GM21723 (cell line): ENCODE measurements around the gene DCANP1.
A peak's percentile ranks its signal among the peaks of the same experiment; 100 is the strongest.

Source experiments
- ATAC-seq: cut with Tn5 transposase; IDR thresholded peaks from one replicate; pipeline ENCODE4 v1.9.1; 2021; ENCODE audit warnings: mild to moderate bottlenecking, moderate library complexity; ENCODE audit not compliant: unreplicated experiment

The DCANP1 gene

GRCh38 chr5:135480511-135480910 lies 33.4 kb upstream of the DCANP1 start:
- ATAC-seq = no peak

GRCh38 chr5:135478938-135479337 lies 31.8 kb upstream of the DCANP1 start:
- no peak for ATAC-seq

GRCh38 chr5:135477613-135478066 lies 30.5 kb upstream of the DCANP1 start:
- no peak for ATAC-seq

- ATAC-seq = no peak
Observed at GRCh38 chr5:135476615-135477581, 29.8 kb upstream of the DCANP1 start.

- no peak for ATAC-seq
Observed at GRCh38 chr5:135473956-135474670, 27.0 kb upstream of the DCANP1 start.

- no peak for ATAC-seq
Observed at GRCh38 chr5:135472141-135472540, 25.0 kb upstream of the DCANP1 start.

- ATAC-seq = no peak
Observed at GRCh38 chr5:135471726-135472125, 24.6 kb upstream of the DCANP1 start.

GRCh38 chr5:135469911-135470310 lies 22.8 kb upstream of the DCANP1 start:
- no peak for ATAC-seq

- ATAC-seq = no peak
Observed at GRCh38 chr5:135468541-135468940, 21.4 kb upstream of the DCANP1 start.

GRCh38 chr5:135467871-135468485 lies 20.8 kb upstream of the DCANP1 start:
- no peak for ATAC-seq

GRCh38 chr5:135467051-135467625 lies 20.0 kb upstream of the DCANP1 start:
- ATAC-seq = no peak

GRCh38 chr5:135466178-135467050 lies 19.3 kb upstream of the DCANP1 start:
- peak; percentile 74 for ATAC-seq

GRCh38 chr5:135465391-135466122 lies 18.4 kb upstream of the DCANP1 start:
- no peak for ATAC-seq

- ATAC-seq = peak; percentile 58
Observed at GRCh38 chr5:135462304-135462703, 15.2 kb upstream of the DCANP1 start.

GRCh38 chr5:135461481-135462151 lies 14.5 kb upstream of the DCANP1 start:
- ATAC-seq = no peak

GRCh38 chr5:135460246-135461033 lies 13.3 kb upstream of the DCANP1 start:
- ATAC-seq = no peak

- no peak for ATAC-seq
Observed at GRCh38 chr5:135458921-135459331, 11.8 kb upstream of the DCANP1 start.

GRCh38 chr5:135458356-135458755 lies 11.2 kb upstream of the DCANP1 start:
- no peak for ATAC-seq
